Activated CD4-positive, CD25-positive, alpha-beta regulatory T cell treated with anti-CD3 and anti-CD28 coated beads, Interleukin-2, amount 50 U/mL, for 16 hours (primary cell): ENCODE data around the gene IL12RB2.

Source experiments
- DNase-seq: peaks from one replicate; pipeline ENCODE4 v3.0.0-alpha.2; 2020; ENCODE audit warnings: low read depth, low spot score

IL12RB2 gene

DNA sequence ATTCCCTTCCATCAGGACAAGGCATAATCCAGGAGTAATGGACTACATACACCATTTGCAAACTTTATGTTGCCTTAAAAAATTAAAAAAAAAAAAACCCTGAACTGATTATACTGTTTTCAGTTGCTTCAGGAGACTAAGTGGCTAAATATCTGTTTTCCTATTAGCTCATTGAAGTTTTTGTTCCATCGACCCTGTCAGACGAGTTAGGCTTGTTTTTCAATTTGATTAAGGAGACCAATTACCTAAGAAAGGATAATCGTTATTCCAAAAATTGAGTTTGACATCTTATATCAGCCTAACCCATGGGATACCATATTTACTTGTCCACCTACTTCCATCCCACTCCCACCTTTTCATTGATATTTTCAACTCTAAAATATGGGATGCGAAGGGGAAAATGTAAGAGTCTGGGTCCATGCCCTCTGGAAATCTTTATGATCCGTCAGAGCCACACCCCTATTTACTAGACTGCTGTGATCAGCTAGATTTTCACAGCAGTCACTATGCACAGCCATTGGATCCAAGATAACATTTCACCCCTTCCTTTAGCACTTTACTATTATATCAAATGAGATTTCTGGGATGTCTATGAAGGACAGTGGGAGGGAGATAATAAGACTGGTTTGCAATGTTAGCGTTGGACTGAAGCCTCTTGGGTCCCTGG lies 41.0 kb downstream of the IL12RB2 start:
- no peak for DNase-seq

DNA sequence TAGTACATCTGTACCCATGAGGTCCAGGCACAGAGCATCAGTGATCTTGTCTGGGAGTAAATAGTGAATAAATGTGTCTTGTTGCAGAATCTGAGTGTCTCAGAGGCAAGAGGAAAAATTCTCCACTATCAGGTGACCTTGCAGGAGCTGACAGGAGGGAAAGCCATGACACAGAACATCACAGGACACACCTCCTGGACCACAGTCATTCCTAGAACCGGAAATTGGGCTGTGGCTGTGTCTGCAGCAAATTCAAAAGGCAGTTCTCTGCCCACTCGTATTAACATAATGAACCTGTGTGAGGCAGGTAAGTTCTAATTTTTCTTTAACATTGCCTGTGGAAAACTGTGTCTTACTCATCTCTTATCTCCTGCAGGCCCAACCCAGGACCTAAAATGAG lies 43.1 kb downstream of the IL12RB2 start:
- DNase-seq, result no peak

DNA sequence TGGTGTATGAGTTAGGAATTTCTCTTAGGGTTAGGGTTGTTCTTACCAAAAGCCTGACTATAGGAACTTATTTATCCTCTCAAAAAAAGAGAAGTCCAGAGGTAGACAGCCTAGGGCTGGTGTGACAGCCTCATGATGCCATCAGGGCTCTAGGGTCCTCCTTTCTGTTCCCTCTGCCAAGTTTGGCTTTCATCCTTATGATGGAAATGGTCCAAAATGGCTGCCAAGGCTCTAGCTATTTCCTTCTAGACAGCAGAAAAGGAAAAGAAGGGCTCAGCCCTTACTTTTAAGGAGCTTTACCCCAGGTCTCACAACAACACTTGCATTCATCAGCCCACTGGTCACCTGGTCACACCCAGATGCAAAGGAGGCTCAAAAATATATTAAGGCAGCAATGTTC lies 44.5 kb downstream of the IL12RB2 start:
- DNase-seq, result no peak

DNA sequence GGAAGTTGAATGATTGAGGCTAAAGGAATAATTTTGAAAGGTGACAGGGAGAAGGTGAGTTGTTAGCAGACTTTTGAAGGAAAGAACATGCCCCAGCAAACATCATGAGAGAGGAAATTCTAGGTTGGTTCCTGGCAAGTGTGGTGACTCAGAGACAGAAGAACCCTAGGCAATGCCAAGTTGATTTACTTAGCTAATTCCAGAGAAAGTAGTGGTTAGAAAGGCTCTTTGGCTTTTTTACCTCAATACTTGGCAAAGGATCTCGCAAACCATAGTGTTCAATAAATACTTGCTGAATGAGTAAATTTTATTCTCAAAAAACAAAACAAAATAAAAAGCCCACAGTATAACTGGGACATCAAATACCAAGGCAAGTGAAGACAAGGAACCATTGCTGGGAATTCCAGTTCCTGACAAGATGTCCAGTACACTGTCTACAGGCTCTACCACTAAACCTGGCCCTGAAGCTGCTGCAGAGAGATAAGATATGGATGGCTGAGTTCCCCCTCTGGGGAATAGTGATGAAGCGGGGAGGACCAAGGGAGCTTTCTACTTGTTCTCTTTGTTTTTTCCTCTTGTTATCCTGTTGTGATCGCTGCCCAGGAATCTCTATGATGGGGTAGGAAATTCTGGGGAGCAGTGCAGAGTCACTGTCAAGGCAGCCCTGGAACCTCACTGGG lies 48.2 kb downstream of the IL12RB2 start:
- no peak for DNase-seq

DNA sequence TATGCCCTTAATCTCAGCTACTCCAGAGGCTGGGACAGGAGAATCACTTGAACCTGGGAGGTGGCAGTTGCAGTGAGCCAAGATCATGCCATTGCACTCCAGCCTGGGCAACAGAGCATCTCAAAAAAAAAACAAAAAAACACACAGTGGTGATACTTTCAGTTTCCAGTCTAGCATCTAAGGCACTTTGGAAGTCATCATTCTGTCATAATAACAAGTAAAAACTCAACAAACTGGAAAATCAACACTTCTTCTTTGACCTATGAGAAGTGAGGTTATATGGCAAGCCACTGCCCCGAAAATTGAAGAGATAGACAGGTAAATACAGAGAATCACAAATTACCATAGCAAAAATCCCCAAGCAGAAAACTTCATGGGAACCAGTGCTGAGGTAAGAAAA lies 51.9 kb downstream of the IL12RB2 start:
- DNase-seq, result no peak

DNA sequence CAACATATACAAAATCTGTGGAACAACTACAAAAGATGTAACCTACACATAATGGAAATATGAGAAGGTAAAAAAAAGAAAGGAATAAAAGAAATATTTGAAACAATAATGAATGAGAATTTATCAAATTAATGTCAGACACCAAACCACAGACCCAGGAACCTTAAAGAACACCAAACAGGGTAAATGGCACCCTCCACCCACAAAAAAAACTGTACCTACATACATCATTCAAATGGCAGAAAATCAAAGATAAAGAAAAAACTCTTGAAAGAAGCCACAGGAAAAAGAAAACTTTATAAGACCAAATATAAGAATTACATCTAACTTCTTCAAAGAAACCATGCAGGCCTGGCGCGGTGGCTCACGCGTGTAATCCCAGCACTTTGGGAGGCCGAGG lies 54.0 kb downstream of the IL12RB2 start:
- no peak for DNase-seq

DNA sequence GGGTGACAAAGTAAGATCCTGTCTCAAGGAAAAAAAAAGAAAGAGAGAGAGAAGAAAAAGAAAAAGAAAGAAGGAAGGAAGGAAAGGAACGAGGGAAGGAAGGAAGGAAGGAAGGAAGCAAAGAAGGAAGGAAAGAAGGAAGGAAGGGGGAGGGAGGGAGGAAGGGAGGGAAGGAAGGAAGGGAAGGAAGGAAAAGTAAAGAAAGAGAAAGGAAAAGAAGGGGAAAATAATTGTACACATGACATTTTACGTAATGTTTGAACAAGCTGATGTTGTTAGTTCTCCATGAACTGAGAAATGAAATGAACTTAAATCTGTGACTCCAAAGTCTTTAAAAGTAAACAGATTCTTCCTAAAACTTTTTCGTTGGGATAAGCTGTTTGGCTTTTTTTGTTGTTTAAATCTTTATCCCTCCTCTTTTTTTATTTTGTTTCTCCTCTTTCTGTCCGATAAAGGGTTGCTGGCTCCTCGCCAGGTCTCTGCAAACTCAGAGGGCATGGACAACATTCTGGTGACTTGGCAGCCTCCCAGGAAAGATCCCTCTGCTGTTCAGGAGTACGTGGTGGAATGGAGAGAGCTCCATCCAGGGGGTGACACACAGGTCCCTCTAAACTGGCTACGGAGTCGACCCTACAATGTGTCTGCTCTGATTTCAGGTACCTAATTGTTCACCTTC lies 59.8 kb downstream of the IL12RB2 start:
- DNase-seq, result no peak

DNA sequence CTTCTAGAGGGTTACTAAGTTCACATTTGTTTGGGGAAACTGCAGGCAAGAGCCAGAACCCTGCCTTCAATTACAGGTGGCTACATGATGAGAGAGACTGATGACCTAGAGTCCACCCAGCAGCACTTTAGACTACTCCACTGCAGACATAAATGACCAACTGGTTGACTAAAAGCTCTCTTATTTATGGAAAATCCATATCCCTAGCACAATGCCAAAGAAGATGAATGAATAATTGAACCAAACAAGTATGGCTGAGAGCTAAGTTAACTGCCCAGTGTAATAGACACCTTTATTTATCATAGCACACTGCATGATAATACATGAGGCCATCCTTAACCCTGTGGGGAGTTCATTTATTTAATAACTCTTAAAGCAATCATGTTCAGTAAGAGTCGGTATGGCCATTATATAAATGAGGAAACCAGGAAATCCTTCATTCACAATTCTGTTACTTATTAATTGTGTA lies 60.4 kb downstream of the IL12RB2 start:
- DNase-seq, result no peak

DNA sequence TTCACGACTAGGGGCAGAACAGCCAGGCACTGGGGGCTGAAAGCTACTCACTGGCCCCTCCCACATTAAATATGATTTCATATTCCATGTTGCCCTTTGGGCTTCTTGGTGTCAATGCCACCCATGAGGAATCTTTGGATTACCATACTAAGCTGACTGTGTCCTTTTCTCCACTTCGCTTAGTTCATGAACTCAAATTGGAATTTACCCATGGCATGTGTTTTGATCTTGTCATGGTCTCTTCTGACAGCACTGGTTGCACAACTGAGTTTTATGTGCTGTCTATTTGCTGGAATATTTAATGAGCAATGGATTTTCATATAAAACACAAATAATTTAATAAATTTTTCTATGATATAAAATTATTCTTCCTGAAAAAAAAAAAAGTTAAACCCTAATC lies 63.4 kb downstream of the IL12RB2 start:
- no peak for DNase-seq

DNA sequence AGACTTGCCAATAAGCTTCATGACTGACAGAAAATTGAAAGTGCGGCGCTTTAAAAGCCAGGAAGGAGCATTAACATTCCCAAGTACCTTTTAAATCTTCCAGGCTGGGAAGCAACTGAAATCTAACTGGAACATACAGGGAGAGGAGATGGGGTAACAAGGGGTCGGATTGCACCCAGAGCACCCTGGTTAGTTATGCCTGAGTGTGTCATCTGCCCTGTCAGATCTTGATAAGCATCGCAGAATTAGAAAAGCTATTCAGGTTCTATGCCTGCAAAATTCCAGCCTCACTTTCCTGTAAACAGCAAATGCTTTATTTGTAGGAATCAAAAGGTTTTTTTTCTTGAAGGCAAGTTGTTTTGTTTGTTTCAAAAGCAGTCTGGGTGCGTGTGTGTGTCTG lies 64.0 kb downstream of the IL12RB2 start:
- DNase-seq, result no peak

DNA sequence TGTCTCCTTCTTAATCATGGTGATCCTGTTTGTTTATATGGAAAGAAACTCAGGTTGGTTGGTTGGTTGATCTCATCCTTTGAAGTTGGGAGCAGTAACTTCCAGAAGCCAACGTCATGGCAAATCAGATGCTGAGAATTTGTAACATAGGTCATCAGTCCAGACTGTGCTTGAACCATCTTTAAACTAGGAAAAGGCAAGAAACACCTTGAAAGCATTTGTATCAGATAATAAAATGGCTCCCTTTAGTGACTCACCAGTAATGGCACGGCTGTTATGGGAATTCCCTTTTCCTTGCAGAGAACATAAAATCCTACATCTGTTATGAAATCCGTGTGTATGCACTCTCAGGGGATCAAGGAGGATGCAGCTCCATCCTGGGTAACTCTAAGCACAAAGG lies 64.5 kb downstream of the IL12RB2 start:
- DNase-seq, result no peak

DNA sequence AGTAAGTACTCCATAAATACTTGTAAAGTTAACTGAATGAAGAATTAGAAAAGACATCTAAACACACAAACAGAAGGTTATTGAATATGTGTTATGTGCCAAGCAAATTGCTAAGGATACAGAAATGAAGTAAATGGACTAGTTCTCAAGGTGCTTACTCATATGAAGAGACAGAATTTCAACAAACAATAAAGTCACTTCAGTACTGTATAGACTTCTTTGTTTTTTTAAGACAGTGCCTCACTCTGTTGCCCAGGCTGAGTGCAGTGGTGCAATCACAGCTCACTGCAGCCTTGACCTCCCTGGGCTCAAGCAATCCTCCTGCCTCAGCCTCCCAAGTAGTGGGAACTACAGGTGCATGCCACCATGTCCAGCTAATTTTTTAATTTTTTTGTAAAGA lies 65.2 kb downstream of the IL12RB2 start:
- no peak for DNase-seq

DNA sequence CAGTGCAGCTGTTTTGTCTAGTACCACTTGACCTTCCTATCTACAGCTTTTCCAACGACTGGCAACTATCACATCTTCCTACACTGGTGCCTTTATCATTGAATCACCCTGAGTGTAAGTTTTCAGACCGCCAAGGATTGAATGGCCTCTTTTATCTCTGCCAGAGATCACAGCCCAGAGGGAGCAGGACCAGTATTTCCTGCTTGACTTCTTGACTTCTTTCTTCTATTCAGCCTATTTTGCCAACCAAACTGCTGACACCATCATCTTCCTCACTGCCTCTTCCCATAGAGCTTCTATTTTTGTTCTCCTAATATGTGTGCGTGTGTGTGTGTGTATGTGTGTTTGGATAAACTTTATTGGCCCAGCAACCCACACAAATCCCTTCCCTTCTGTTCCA lies 68.7 kb downstream of the IL12RB2 start:
- DNase-seq, result no peak

DNA sequence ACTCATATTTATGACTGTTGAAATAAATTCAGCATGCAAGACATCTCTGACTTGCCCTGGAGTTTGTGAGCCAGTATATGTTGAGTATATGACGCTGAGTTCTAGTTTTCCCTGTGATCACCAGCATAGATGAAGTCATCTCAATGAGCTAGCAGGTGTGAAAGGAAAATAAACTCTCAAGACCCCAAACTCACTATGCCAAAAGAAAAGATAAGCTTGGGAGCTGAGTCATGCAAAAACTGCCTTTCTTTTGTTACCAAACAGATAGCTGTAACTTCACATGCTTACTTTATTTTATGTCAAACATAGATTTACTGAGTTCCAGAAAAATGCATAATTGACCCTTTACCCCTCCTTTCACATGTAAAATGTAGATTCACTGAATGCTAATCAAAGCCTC lies 69.6 kb downstream of the IL12RB2 start:
- no peak for DNase-seq

DNA sequence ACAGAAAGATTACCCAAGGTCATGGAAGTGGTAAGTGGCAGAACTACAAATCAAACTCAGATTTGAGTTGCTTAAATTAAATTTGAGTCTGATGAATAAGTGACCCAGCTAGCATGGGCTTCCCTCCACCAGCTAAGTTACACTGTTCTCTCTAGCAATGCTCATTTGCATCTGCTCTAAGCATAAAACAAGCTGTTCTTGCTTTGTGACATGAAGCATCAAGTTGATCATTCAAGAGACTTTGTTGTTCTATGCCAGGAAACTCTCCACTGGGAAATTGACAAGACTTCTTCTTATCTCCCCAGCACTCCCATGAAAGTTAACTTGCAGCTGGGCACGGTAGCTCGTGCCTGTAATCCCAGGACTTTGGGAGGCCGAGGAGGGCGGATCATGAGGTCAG lies 73.5 kb downstream of the IL12RB2 start:
- no peak for DNase-seq

DNA sequence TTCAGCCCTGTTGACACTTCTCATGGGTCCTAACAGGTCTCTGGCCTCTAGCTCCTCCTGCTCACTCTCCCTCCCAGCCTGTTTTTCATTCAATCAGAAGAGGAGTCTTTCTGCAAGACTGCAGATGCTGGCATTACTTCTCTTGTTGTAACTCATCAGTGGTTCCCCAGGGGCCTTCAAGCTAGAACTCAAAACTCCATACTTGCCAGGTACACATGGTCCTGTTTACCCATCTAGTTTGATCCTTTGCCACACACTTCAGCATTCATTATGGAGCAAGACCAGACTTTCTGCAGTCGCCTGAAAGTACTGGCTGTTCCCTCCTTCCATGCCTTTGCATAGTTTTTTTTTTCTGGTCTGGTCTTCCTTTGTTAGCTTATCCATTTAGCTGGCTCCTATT lies 74.6 kb downstream of the IL12RB2 start:
- DNase-seq, result no peak

DNA sequence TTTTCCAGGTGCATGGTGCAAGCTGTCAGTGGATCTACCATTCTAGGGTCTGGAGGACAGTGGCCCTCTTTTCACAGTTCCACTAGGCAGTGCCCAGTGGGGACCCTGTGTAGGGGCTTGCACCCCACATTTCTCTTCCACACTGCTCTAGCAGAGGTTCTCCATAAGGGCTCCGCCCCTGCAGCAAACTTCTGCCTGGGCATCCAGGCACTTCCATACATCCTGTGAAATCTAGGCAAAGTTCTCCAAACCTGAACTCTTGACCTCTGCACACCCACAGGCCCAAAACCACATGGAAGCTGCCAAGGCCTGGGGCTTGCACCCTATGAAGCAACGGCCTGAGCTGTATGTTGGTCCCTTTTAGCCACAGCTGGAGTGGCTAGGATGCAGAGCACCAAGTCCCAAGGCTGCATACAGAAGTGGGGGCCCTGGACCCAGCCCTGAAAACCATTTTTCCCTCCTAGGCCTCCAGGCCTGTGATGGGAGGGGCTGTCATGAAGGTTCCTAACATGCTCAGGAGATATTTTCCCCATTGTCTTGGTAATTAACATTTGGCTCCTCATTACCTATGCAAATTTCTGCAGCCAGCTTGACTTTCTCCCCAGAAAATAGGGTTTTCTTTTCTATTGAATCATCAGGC lies 76.4 kb downstream of the IL12RB2 start:
- DNase-seq, result no peak

DNA sequence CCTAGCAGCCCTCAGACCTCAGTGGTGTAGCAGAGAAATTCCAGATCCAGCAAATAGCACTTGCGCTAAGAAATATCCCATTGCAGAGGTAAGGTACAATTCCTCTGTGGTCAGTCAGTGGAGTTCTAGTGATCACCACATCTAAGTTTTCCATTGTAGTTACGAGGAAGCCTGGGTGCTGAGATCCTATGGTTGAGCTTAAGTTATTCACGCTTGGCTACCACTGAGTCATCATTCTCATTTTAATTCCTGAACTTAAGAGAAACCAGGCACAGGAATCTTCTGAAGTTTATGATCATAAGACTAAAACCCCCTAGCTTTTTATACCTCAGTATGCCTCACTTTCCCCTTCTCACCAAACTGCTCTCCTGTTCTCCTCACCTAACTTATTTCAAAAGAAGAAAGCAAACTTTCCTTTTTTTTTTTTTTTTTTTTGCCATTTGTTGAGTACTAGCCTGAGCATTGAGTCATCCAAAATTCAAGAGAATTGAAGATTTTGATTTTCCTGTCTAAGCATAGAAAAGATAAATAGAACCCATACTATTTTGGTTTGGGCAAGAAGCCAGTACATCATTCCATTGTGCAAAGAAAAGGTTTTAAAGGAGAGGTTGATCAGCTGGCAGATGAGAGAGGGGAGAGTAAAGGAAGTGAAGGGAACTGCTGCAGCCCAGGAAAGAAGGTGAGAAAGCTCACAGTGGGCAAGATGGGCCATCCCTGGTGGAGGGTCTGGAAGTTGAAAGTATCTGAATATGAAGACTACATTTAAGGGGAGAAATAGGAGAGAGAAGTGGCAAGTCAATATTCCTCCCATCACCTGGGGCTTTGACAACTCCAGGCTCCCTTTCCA lies 82.6 kb downstream of the IL12RB2 start:
- DNase-seq, result no peak

DNA sequence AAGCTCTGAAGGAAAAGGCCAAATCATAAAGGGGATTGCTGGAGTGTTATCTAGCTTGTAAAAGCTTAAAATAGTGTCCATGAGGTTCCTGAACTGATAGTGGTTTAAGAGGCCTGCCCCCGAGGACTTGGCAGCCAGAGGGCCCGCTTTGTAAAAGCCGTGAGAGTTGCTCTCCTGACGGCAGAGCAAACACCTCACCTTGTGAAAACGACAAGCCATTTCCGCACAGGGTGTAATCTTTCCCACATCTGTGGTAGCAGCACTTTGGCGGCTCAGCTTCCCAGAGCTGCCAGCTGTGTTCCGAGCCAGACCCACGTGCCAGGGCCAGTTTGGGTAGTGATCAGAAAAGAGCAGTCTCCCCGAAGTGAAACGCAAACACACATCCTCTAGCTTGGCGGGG lies 85.6 kb downstream of the IL12RB2 start:
- DNase-seq, result no peak

DNA sequence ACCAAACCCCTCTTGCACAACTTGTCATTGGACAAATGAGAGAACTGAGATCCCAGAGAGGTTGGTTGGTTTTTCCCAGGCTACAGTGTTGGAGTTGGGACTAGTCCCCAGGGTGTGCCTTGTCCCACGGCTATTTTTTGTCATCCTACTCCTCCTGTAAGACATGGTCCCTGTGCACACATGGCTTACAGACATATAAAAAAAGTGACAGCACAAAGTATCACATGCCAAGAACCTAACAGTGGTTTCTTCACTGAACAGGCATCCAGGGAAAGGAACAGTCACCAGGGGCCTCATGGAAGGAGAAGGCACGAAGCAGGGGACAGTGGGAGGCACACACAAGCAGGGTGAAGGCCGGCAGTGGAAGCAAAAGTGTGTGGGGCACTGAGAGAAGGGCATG lies 86.1 kb downstream of the IL12RB2 start:
- DNase-seq, result no peak

DNA sequence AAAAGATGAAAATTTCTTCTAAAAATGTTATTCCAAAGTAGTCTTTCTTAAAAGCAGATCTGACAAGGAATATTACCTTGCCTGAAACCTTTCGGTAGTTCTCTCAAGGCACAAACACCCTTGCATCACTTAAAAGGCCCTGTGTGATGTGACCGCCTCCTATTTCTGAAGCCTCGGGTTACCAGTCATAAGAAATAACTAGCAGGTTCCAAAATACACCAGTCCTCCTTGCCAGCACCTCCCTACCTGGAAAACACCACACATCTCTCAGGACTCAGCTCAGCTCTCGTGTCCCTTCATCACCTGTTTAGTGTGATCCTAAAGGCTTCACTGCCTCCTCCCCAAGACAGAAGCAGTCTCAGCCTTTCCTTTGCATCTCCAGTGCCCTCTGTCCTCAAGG lies 86.9 kb downstream of the IL12RB2 start:
- DNase-seq, result no peak
